ENCODE measurements around the gene CUBN.
"Not testable (repeated sequence)": the region's sequence is repeated elsewhere in the genome, so short reads cannot be mapped to it uniquely, and the experiment has no call there.

CUBN gene

GRCh38 chr10:17022896-17023295 lies 106.7 kb downstream of the CUBN start:
- no peak for TF ChIP-seq CTCF (IDR thresholded peaks at IDR 0.05; ENCODE audit: insufficient read depth, low read length, missing control alignments)
- ChIA-PET POLR2A (interaction anchor here (0.6 to 1.5 kb wide), 5 partner anchors 13 to 212 kb away, joined by 3 to 5 read pairs (median 4); partner anchors contain the start of gene TRDMT1), CTCF (interaction anchor here (0.9 to 4.6 kb wide), 4 partner anchors 12 to 206 kb away, joined by 3 to 20 read pairs (median 4); partner anchors contain the start of gene VIM)
- H3K4me3 ChIP-seq (ENCODE audit: low read depth, low read length): no peak overlapping the region
- no peak for DNase-seq (ENCODE audit: low read depth, low spot score)

- TF ChIP-seq CTCF (IDR thresholded peaks at IDR 0.05; ENCODE audit: insufficient read depth, low read length, missing control alignments): no peak
- no peak for DNase-seq (ENCODE audit: low read depth, low spot score)
- H3K4me3 ChIP-seq (ENCODE audit: low read depth, low read length): no peak overlapping the region
- ChIA-PET CTCF (interaction anchor here (1.1 to 4.6 kb wide), 3 partner anchors 12 to 206 kb away, joined by 4 to 20 read pairs (median 4); partner anchors contain the start of gene VIM), POLR2A (interaction anchor here (0.6 to 1.5 kb wide), 3 partner anchors 12 to 213 kb away, joined by 3 to 4 read pairs (median 4); no protein-coding TSS in a partner anchor)
Observed at GRCh38 chr10:17022466-17022825, 107.2 kb downstream of the CUBN start.

- ChIA-PET POLR2A (no interaction called here), CTCF (interaction anchor here (1.0 to 4.6 kb wide), 4 partner anchors 11 to 207 kb away, joined by 4 to 20 read pairs (median 4); partner anchors contain the start of gene VIM)
- TF ChIP-seq CTCF (IDR thresholded peaks at IDR 0.05; ENCODE audit: insufficient read depth, low read length, missing control alignments): no peak
- no peak overlapping the region for H3K4me3 ChIP-seq (ENCODE audit: low read depth, low read length)
- no peak for DNase-seq (ENCODE audit: low read depth, low spot score)
Observed at GRCh38 chr10:17021656-17022465, 107.8 kb downstream of the CUBN start.

GRCh38 chr10:17019696-17020095 lies 109.9 kb downstream of the CUBN start:
- DNase-seq (ENCODE audit: low read depth, low spot score): no peak
- ChIA-PET CTCF (interaction anchor here (1.3 to 4.6 kb wide), 3 partner anchors 9 to 231 kb away, joined by 3 to 20 read pairs (median 3); no protein-coding TSS in a partner anchor), POLR2A (no interaction called here)
- no peak overlapping the region for H3K4me3 ChIP-seq (ENCODE audit: low read depth, low read length)
- no peak for TF ChIP-seq CTCF (IDR thresholded peaks at IDR 0.05; ENCODE audit: insufficient read depth, low read length, missing control alignments)

- H3K4me3 ChIP-seq (ENCODE audit: low read depth, low read length); CTCF ChIA-PET; DNase-seq (ENCODE audit: low read depth, low spot score); POLR2A ChIA-PET: not testable (repeated sequence)
Observed at GRCh38 chr10:17013131-17013983, 116.3 kb downstream of the CUBN start.

- DNase-seq (ENCODE audit: low read depth, low spot score); CTCF ChIA-PET; H3K4me3 ChIP-seq (ENCODE audit: low read depth, low read length); POLR2A ChIA-PET: not testable (repeated sequence)
Observed at GRCh38 chr10:17012731-17013130, 116.9 kb downstream of the CUBN start.

All from AG04449 (cell line).